ENCODE results near the gene SNRPA.
A peak's percentile ranks its signal among the peaks of the same experiment; 100 is the strongest.

SNRPA gene

DNA sequence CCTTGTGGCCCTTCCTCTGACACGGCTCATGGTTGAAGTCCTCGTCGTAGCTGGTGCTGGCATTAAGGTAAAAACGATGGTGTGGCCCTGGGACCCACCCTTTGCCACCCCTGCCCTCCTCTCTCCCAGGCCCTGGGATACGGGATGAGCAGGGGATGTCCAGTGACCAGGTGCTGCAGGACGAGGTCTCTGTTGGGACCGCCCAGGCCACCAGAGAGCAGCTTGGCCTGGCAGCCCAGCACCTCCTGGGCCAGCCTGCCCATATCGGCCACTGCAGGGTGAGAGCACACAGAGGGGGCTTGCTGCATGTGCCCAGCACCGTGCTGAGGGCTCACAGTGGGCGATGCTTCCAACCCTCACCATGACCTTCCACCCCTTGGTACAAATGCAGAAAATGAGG is 7.1 kb upstream of the SNRPA start:
- Histone ChIP-seq H2AFZ (ENCODE audit: low read depth, low read length) (no peak overlapping the region), H3K36me3 (ENCODE audit: insufficient read depth, low read length) (peaks cover 24% of the 10 kb centered on the region), H3K9me3 (ENCODE audit: insufficient read depth, low read length, severe bottlenecking) (no peaks in the 10 kb centered on the region), H3K4me1 (ENCODE audit: insufficient read depth, low read length) (peaks cover 14% of the 10 kb centered on the region), H3K9ac (ENCODE audit: low read depth, low read length) (no peak overlapping the region), H3K27ac (ENCODE audit: low read length) (no peak overlapping the region), H4K20me1 (ENCODE audit: insufficient read depth, low read length) (no peaks in the 10 kb centered on the region), H3K79me2 (ENCODE audit: insufficient read depth, low read length) (peaks cover 14% of the 10 kb centered on the region), H3K27me3 (ENCODE audit: insufficient read depth, low read length, poor library complexity) (no peaks in the 10 kb centered on the region), H3K4me3 (ENCODE audit: low read depth in 1 of 2, low read length in 2 of 2) (no peak overlapping the region), H3K4me2 (ENCODE audit: insufficient read depth, low read length) (no peak overlapping the region)
- DNase-seq (no peak), ATAC-seq (ENCODE audit: insufficient read depth, low read depth) (no peak)
- TF ChIP-seq, protein P1, sequence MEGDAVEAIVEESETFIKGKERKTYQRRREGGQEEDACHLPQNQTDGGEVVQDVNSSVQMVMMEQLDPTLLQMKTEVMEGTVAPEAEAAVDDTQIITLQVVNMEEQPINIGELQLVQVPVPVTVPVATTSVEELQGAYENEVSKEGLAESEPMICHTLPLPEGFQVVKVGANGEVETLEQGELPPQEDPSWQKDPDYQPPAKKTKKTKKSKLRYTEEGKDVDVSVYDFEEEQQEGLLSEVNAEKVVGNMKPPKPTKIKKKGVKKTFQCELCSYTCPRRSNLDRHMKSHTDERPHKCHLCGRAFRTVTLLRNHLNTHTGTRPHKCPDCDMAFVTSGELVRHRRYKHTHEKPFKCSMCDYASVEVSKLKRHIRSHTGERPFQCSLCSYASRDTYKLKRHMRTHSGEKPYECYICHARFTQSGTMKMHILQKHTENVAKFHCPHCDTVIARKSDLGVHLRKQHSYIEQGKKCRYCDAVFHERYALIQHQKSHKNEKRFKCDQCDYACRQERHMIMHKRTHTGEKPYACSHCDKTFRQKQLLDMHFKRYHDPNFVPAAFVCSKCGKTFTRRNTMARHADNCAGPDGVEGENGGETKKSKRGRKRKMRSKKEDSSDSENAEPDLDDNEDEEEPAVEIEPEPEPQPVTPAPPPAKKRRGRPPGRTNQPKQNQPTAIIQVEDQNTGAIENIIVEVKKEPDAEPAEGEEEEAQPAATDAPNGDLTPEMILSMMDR (IDR thresholded peaks at IDR 0.05; ENCODE audit: borderline replicate concordance, extremely low read depth, low read length, poor library complexity, severe bottlenecking), result no peak
- no peak for TF ChIP-seq EZH2 (IDR thresholded peaks at IDR 0.05; ENCODE audit: borderline replicate concordance, low read depth, low read length, severe bottlenecking)

DNA sequence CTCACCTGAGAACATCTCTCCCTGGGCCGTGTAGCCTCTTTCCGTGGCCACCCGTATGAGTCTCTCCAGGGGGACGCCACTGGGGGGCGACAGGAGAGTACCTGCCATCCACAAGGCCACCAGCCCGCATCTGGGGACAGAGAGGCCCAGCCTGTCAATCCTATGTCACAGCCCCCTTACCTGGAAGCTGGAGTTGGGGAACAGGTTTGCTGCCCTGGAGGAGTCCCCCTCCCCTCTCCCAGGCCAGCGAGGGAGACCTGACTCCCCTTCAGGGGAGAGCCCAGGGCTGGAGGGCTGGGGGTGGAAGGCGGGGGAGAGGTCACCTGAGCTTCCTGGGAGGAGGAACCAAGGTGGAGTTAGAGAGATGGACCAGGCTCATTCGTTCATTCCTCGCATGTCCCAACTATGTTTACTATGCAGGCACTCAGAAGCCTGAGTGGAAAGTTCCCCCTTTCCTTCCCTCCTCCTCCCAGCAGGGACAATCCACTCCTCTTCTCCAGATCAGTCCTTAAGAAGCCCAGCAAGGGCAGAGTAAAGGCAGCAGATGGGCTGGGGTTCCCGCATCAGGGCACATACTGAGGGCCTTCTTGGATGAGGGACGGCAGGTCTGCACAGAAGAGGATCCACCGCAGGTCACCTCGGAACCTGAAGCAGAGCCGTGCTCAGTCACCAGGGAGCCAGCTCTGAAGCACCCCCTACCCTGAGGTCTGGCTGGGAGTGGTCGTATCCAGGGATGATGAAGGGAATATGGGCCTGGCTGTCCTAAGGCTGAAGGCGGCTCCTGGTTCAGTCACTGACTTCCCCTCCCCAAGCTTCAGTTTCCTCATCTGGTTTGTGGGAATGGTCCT is 6.2 kb upstream of the SNRPA start:
- H3K79me2 ChIP-seq (ENCODE audit: insufficient read depth, low read length), result peaks cover 22% of the 10 kb centered on the region
- TF ChIP-seq EZH2 (IDR thresholded peaks at IDR 0.05; ENCODE audit: borderline replicate concordance, low read depth, low read length, severe bottlenecking), result no peak
- TF ChIP-seq, protein P1 (IDR thresholded peaks at IDR 0.05; ENCODE audit: borderline replicate concordance, extremely low read depth, low read length, poor library complexity, severe bottlenecking), result peak; percentile 28
- H3K4me3 ChIP-seq (ENCODE audit: low read depth in 1 of 2, low read length in 2 of 2), result no peak overlapping the region
- no peak for ATAC-seq (ENCODE audit: insufficient read depth, low read depth)
- no peak overlapping the region for H3K4me2 ChIP-seq (ENCODE audit: insufficient read depth, low read length)
- H4K20me1 ChIP-seq (ENCODE audit: insufficient read depth, low read length), result no peaks in the 10 kb centered on the region
- DNase-seq, result no peak
- no peak overlapping the region for H3K9ac ChIP-seq (ENCODE audit: low read depth, low read length)
- H2AFZ ChIP-seq (ENCODE audit: low read depth, low read length), result no peak overlapping the region
- H3K27me3 ChIP-seq (ENCODE audit: insufficient read depth, low read length, poor library complexity), result no peaks in the 10 kb centered on the region
- H3K27ac ChIP-seq (ENCODE audit: low read length), result no peak overlapping the region
- peaks cover 18% of the 10 kb centered on the region for H3K36me3 ChIP-seq (ENCODE audit: insufficient read depth, low read length)
- peaks cover 22% of the 10 kb centered on the region for H3K4me1 ChIP-seq (ENCODE audit: insufficient read depth, low read length)
- H3K9me3 ChIP-seq (ENCODE audit: insufficient read depth, low read length, severe bottlenecking), result no peaks in the 10 kb centered on the region

DNA sequence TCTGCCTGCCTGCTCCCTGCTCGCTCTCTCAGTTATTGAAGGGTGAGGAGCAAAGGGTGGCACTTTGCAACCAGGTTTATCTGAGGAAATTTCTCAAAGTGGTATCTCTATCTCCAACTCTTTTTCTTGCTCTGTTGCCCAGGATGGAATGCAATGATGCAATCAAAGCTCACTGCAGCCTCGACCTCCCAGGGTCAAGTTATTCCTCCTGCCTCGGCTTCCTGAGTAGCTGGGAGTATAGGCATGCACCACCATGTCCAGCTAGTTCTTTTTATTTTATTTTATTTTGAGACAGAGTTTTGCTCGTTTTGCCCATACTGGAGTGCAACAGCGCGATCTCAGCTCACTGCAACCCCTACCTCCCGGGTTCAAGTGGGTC is 5.6 kb upstream of the SNRPA start:
- H3K36me3 ChIP-seq (ENCODE audit: insufficient read depth, low read length), result peaks cover 18% of the 10 kb centered on the region
- H3K9ac ChIP-seq (ENCODE audit: low read depth, low read length), result no peak overlapping the region
- no peaks in the 10 kb centered on the region for H3K27me3 ChIP-seq (ENCODE audit: insufficient read depth, low read length, poor library complexity)
- H3K4me2 ChIP-seq (ENCODE audit: insufficient read depth, low read length), result no peak overlapping the region
- H3K4me3 ChIP-seq (ENCODE audit: low read depth in 1 of 2, low read length in 2 of 2), result no peak overlapping the region
- DNase-seq (no peak), ATAC-seq (ENCODE audit: insufficient read depth, low read depth) (no peak)
- H3K4me1 ChIP-seq (ENCODE audit: insufficient read depth, low read length), result peaks cover 23% of the 10 kb centered on the region
- H3K79me2 ChIP-seq (ENCODE audit: insufficient read depth, low read length), result peaks cover 26% of the 10 kb centered on the region
- no peak overlapping the region for H3K27ac ChIP-seq (ENCODE audit: low read length)
- H2AFZ ChIP-seq (ENCODE audit: low read depth, low read length), result no peak overlapping the region
- no peaks in the 10 kb centered on the region for H4K20me1 ChIP-seq (ENCODE audit: insufficient read depth, low read length)
- no peaks in the 10 kb centered on the region for H3K9me3 ChIP-seq (ENCODE audit: insufficient read depth, low read length, severe bottlenecking)
- TF ChIP-seq, protein P1 (IDR thresholded peaks at IDR 0.05; ENCODE audit: borderline replicate concordance, extremely low read depth, low read length, poor library complexity, severe bottlenecking), result no peak
- no peak for TF ChIP-seq EZH2 (IDR thresholded peaks at IDR 0.05; ENCODE audit: borderline replicate concordance, low read depth, low read length, severe bottlenecking)
